Activated T-cell treated with anti-CD3 and anti-CD28 coated beads, Interleukin-2, amount 50 U/mL, for 48 hours (primary cell): ENCODE results near the gene KRT33B.

Experiments used
- DNase-seq, 2 experiments: peaks; one replicate each; pipeline ENCODE4 v3.0.0-alpha.2; 2020

KRT33B gene

DNA sequence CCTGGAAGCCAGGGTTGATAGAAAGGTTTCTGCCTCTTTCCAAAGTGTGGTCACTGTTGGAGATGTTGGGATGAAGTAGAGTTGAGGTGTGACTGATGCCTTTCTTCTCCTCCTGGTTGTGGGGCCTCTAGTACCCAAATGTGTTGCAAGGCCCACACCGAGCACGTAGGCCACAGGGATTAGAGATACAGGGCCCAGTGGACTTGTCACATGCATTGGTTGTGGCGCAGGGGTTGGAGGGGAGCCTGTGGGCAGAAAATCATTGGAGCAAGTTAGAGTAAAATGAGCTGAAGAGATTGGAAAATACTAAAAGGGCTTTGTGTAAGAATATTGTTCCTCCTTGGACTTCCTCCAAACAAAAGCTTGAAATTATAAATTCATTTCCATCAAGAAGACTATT is 23.6 kb downstream of the KRT33B start:
- DNase-seq = no peak

GRCh38 chr17:41343029-41343428 is 26.6 kb downstream of the KRT33B start:
- DNase-seq = no peak

- DNase-seq = peak; percentile 45 to 54
Observed at GRCh38 chr17:41340934-41341861, 28.4 kb downstream of the KRT33B start.

GRCh38 chr17:41340494-41340893 is 29.1 kb downstream of the KRT33B start:
- DNase-seq = no peak

DNA sequence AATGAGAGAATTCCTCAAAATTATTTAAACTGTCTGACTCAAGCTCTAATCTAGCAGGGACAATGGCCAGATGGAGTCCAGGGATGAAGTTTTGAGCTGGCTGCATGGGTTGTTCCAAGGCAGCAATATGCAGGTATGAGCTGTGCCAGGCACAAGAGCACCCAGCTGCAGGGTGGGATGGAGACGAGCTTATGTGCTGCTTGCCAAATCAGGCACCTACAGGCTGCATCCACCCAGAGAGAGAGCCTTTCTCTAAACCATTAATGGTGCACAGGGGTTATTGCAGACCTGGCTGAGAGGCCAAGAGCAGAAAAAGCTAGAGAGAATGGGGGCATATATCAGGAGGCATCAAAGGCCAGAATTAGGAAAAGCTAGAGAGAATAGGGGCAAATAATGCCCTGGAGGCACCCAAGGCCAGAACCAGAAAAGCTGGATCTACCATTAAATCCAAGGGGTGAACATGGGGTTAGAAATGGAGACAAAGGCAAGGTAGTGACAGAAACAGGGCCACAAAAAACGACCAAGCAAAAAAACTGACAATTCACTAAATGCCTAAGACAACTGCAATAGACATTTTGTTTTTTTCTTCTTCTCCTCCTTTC is 29.9 kb downstream of the KRT33B start:
- no peak for DNase-seq

DNA sequence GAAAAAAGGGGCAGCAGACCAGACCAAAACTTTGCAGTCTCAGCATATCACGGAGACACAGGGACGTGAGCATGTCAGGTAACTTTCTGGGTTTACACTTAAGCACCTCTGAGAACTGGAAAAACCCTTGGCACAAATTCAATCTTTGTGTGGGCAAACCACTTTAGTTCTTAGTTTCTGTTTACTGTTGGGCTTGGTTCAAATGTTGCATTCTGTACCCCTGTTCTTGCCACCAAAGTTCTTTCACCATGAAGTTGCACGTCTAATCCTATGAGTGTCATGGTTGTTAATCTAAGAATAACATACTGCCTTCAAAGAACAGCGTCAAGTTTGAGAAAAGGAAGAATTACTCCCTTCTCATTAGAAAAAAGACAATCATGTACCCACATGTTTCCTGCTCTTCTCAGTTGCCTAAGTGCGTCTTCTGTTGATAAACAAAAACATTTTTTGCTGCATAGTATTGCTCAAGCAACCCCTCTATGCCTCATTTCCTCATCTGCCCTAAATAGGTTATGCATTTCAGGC is 30.6 kb downstream of the KRT33B start:
- no peak for DNase-seq

DNA sequence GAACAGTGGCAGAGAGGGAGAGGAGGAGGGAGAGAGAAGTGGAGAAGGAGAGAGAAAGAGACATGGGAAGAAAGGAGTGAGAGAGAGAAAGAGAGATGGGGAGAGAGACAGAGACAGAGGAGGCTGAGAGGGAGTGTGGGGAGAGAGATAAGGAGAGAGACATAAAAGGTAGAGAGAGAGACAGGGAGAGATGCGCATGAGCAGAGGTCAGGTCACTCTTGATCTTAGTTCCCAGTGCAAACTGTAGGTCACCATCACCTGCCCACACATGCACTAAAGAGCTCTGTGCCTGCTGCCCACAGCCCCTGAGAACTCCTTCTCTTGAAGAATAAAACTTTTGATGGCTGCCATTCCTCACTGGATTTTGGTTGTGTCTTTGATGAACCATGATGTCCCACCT is 33.9 kb downstream of the KRT33B start:
- no peak for DNase-seq

GRCh38 chr17:41334385-41335305 is 35.0 kb downstream of the KRT33B start:
- DNase-seq = no peak

DNA sequence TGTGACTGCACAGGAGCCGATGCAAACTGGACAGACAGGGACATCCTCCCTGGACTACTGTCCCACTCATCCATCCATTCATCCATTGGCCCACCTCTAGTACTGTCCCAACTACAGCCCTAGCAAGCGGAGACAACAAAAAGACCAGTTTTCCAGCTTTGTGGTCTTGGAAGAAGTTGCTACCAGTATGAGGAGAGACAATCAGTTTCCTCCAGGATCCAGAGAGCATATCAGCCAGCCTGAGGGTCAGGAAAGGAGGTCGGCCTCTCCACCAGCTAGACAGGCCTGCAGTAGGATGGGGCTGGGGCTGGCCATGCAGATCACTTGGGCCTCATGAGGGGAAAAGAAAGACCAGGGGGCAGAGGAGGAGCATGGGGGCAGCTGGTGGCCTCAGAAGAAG is 35.8 kb downstream of the KRT33B start:
- no peak for DNase-seq

- no peak for DNase-seq
Observed at GRCh38 chr17:41333098-41333497, 36.5 kb downstream of the KRT33B start.

- DNase-seq = no peak
Observed at GRCh38 chr17:41332239-41332638, 37.4 kb downstream of the KRT33B start.

GRCh38 chr17:41331606-41332005 is 38.0 kb downstream of the KRT33B start:
- no peak for DNase-seq

- DNase-seq = peak; percentile 45 to 55
Observed at GRCh38 chr17:41329279-41329948, 40.2 kb downstream of the KRT33B start.

- DNase-seq = no peak
Observed at GRCh38 chr17:41328207-41328606, 41.4 kb downstream of the KRT33B start.

DNA sequence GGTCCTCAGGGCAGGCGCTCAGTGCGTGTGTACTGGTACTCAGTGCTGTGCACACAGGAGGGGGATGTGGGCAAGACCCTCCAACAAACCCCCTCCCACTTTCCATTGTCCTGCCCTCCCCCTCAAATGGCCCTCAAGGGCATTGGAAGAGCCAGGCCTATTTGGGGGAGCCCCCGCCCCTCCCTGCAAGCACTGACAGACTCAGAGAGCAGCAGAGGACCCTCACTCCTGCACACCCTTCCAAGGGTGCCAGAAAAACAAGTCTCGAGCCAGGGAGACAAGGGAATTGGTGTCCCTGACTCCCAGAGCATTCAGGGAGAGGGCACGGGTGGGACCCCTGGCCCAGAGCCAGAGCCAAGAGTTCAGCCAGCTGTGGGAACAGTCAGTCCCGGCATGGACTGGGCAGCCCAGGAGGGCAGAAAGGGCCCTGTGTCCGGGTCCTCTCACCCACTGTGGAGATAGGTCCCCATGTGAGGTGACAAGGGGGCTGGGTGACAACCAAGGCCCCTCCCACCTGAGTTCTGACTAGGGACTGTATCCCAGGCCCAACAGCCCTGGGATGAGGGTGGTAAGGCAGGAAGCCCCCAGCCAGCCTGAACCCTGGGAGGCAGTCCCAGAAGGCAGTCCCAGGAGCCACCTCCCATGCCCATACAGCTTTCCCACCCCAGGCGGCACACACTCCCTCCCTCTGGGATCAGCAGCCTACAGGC is 42.0 kb downstream of the KRT33B start:
- DNase-seq = no peak

GRCh38 chr17:41326173-41327145 is 43.2 kb downstream of the KRT33B start:
- no peak for DNase-seq

DNA sequence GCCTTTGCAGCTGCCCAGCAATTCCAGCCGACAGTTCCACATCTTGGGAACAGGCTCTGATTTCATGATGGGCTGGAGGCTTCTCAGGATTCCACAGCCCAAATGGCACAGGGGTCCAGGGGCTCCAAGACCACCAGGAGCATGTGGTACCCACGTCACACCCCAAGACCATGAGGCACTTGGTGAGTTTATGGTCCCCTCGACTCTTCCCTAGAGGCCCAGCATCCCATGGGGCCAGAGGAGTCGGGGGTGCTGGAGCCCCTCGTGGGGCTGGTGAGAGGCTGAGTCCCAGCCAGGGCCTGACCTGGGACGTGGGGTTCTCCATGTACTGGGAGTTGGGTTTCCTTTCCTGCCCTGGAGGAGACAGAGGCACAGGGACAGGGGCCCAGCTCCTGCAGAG is 44.0 kb downstream of the KRT33B start:
- no peak for DNase-seq

- DNase-seq = no peak
Observed at GRCh38 chr17:41325126-41325525, 44.5 kb downstream of the KRT33B start.

GRCh38 chr17:41324180-41325075 is 45.2 kb downstream of the KRT33B start:
- no peak for DNase-seq
